ENCODE results near the gene AGPAT4. TPM values are rescaled to one million over a fixed set of nuclear protein-coding genes. Genes with fewer than 3 reads are reported as not detected.

Gene AGPAT4
- polyA plus RNA-seq, 1 donor from 2014 or later = 0.98 TPM

- H3K27ac Mint-ChIP-seq = no peak overlapping the region
- no peaks in the 10 kb centered on the region for H3K27me3 Mint-ChIP-seq
- peaks cover 26% of the 10 kb centered on the region for H3K36me3 Mint-ChIP-seq
- H3K4me3 Mint-ChIP-seq = no peak overlapping the region
- H3K9me3 Mint-ChIP-seq = peaks cover 1 to 14% (median 10%) of the 10 kb centered on the region in 3 donors
- H3K4me1 Mint-ChIP-seq = peaks cover 0 to 2% (median 0%) of the 10 kb centered on the region in 3 donors
These were observed 156.6 kb downstream of the AGPAT4 start for GRCh38 chr6:161117308-161117707.

GRCh38 chr6:161116554-161116953, 157.3 kb downstream of the AGPAT4 start:
- Mint-ChIP-seq H3K4me1 (peaks cover 0 to 2% (median 0%) of the 10 kb centered on the region in 3 donors), H3K27me3 (no peaks in the 10 kb centered on the region), H3K27ac (no peak overlapping the region), H3K9me3 (peaks cover 1 to 10% (median 9%) of the 10 kb centered on the region in 3 donors), H3K4me3 (no peak overlapping the region), H3K36me3 (peaks cover 24% of the 10 kb centered on the region)

DNA sequence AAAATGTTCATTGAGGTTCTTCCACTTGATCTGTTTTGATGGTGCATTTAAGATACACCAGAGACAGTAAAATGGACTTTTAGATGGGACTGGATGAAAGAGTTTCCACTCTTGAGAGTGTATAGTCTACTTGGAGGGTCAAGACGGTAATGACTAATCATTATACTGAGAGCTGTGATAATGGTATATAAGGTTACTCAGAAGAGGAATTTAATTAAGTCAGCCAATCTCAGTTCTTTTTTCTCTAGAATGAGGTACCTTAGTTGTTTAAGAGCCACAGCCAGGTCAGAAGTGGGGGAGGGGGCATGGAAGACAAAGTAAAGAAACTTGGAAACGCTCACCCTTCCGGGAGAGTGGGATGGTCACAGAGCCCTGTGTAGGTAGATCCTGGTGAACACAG, 158.4 kb downstream of the AGPAT4 start:
- H3K27me3 Mint-ChIP-seq = no peaks in the 10 kb centered on the region
- H3K27ac Mint-ChIP-seq = peak overlapping the region in 1 of 3 donors; percentile 32
- peaks cover 0 to 2% (median 0%) of the 10 kb centered on the region in 3 donors for H3K4me1 Mint-ChIP-seq
- H3K9me3 Mint-ChIP-seq = peaks cover 0 to 10% (median 7%) of the 10 kb centered on the region in 3 donors
- peaks cover 19% of the 10 kb centered on the region for H3K36me3 Mint-ChIP-seq
- no peak overlapping the region for H3K4me3 Mint-ChIP-seq

GRCh38 chr6:161111261-161111660, 162.6 kb downstream of the AGPAT4 start:
- Mint-ChIP-seq H3K4me3 (no peak overlapping the region), H3K4me1 (peaks cover 0 to 2% (median 0%) of the 10 kb centered on the region in 3 donors), H3K9me3 (no peaks in the 10 kb centered on the region), H3K27me3 (no peaks in the 10 kb centered on the region), H3K36me3 (peaks cover 14% of the 10 kb centered on the region), H3K27ac (no peak overlapping the region)

GRCh38 chr6:161110028-161110779, 163.7 kb downstream of the AGPAT4 start:
- H3K4me3 Mint-ChIP-seq = no peak overlapping the region
- no peaks in the 10 kb centered on the region for H3K9me3 Mint-ChIP-seq
- H3K27me3 Mint-ChIP-seq = no peaks in the 10 kb centered on the region
- peaks cover 0 to 2% (median 0%) of the 10 kb centered on the region in 3 donors for H3K4me1 Mint-ChIP-seq
- no peak overlapping the region for H3K27ac Mint-ChIP-seq
- H3K36me3 Mint-ChIP-seq = peaks cover 12% of the 10 kb centered on the region

GRCh38 chr6:161109366-161109765, 164.5 kb downstream of the AGPAT4 start:
- Mint-ChIP-seq H3K27ac (no peak overlapping the region), H3K4me3 (no peak overlapping the region), H3K4me1 (peaks cover 0 to 2% (median 0%) of the 10 kb centered on the region in 3 donors), H3K9me3 (no peaks in the 10 kb centered on the region), H3K36me3 (peaks cover 12% of the 10 kb centered on the region), H3K27me3 (no peaks in the 10 kb centered on the region)

- peak overlapping the region in 1 of 3 donors; percentile 10 for H3K27ac Mint-ChIP-seq
- H3K9me3 Mint-ChIP-seq = no peaks in the 10 kb centered on the region
- H3K4me1 Mint-ChIP-seq = peaks cover 0 to 2% (median 0%) of the 10 kb centered on the region in 3 donors
- H3K36me3 Mint-ChIP-seq = peaks cover 12% of the 10 kb centered on the region
- H3K27me3 Mint-ChIP-seq = no peaks in the 10 kb centered on the region
- no peak overlapping the region for H3K4me3 Mint-ChIP-seq
These were observed 164.9 kb downstream of the AGPAT4 start for GRCh38 chr6:161108916-161109315.

GRCh38 chr6:161107779-161108730, 165.8 kb downstream of the AGPAT4 start:
- H3K9me3 Mint-ChIP-seq = no peaks in the 10 kb centered on the region
- no peaks in the 10 kb centered on the region for H3K27me3 Mint-ChIP-seq
- no peak overlapping the region for H3K4me3 Mint-ChIP-seq
- peaks cover 0 to 2% (median 0%) of the 10 kb centered on the region in 3 donors for H3K4me1 Mint-ChIP-seq
- peaks cover 17% of the 10 kb centered on the region for H3K36me3 Mint-ChIP-seq
- H3K27ac Mint-ChIP-seq = peak overlapping the region in 1 of 3 donors; percentile 10

DNA sequence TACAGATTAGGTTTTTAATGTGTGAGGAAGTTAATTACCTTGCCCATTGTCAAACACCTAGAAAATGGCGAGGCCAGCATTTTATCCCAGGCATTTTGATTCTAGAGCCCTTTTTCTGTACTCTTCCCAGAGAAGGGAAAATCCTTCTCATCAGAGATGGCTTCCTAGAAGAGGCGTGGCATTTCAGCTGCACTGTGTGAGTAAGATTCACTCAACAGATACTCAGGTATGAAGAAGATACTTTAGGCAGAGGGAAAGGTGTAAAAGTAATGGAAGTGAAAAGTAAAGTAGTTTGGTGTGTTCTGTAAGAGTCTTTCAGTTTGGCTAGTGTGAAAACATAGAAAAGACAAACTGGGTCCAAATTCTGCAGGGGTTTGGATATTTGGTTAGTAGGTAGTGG, 168.5 kb downstream of the AGPAT4 start:
- no peaks in the 10 kb centered on the region for H3K4me1 Mint-ChIP-seq
- H3K36me3 Mint-ChIP-seq = peaks cover 22% of the 10 kb centered on the region
- no peaks in the 10 kb centered on the region for H3K9me3 Mint-ChIP-seq
- H3K27me3 Mint-ChIP-seq = no peaks in the 10 kb centered on the region
- peak overlapping the region in 1 of 3 donors; percentile 74 for H3K27ac Mint-ChIP-seq
- no peak overlapping the region for H3K4me3 Mint-ChIP-seq

- Mint-ChIP-seq H3K9me3 (no peaks in the 10 kb centered on the region), H3K27ac (no peak overlapping the region), H3K4me1 (no peaks in the 10 kb centered on the region), H3K27me3 (no peaks in the 10 kb centered on the region), H3K36me3 (peaks cover 22% of the 10 kb centered on the region), H3K4me3 (no peak overlapping the region)
These were observed 168.9 kb downstream of the AGPAT4 start for GRCh38 chr6:161104966-161105365.

- no peak overlapping the region for H3K4me3 Mint-ChIP-seq
- H3K9me3 Mint-ChIP-seq = no peaks in the 10 kb centered on the region
- no peak overlapping the region for H3K27ac Mint-ChIP-seq
- H3K36me3 Mint-ChIP-seq = peaks cover 26% of the 10 kb centered on the region
- H3K4me1 Mint-ChIP-seq = no peaks in the 10 kb centered on the region
- no peaks in the 10 kb centered on the region for H3K27me3 Mint-ChIP-seq
These were observed 170.4 kb downstream of the AGPAT4 start for GRCh38 chr6:161103475-161103874.

DNA sequence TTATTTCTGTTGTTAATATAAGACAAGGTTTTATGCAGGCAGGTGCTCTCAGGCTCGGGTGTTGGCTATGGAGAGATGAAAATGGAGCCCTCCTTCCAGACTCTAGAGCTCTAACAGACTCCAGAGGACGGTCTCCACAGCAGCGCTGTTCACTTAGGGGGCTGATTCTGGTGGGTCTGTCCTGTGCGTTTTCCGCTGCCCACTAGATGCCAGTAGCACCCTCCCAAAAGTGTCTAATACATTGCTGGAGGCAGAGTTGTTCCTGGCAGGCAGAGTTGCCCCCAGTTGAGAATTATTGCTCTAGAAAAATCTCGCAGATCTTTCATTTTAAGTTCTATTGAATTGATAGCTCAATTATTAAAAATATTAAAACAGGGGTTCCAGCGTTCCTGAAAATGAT, 172.3 kb downstream of the AGPAT4 start:
- Mint-ChIP-seq H3K36me3 (peaks cover 22% of the 10 kb centered on the region), H3K27ac (no peak overlapping the region), H3K27me3 (no peaks in the 10 kb centered on the region), H3K4me1 (no peaks in the 10 kb centered on the region), H3K9me3 (no peaks in the 10 kb centered on the region), H3K4me3 (no peak overlapping the region)

DNA sequence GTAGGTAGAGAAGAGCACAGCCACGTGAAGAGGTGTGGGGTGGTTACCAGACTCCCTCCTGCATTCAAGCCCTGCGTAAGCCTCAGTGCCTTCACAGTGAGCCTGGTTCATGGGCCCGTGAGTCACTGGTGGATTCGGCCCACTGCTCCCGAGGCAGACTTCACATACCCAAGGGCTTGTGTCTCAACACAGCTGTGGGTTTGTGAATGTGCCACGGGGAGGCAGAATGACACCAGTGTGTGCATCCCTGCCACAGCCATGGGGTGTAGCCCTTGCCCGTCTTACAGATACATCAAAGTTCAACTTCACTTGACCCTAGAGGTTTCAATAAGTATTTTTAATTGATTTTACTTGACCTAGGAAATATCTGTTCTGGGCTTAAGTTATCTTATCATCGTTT, 173.8 kb downstream of the AGPAT4 start:
- H3K36me3 Mint-ChIP-seq = peaks cover 20% of the 10 kb centered on the region
- no peak overlapping the region for H3K4me3 Mint-ChIP-seq
- H3K27ac Mint-ChIP-seq = no peak overlapping the region
- no peaks in the 10 kb centered on the region for H3K27me3 Mint-ChIP-seq
- no peaks in the 10 kb centered on the region for H3K9me3 Mint-ChIP-seq
- H3K4me1 Mint-ChIP-seq = no peaks in the 10 kb centered on the region

DNA sequence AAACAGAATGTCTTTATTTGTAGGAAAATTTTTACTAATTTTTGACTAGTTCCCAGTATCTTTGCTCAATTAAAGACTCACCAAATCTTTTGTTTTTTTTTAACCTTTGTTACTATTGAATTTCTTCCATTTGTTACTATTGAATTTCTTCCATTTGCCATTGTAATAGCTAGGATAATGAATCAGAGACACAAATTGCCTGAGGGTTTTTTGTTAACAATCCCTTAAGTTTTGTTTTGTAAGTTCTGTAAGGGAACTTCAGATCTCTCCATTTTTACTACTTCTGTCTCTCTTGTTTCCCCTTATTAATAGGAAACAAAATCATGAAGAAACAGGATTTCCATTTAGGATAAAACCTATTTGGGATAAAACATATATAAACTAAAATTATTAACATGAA, 177.9 kb downstream of the AGPAT4 start:
- Mint-ChIP-seq H3K36me3 (peaks cover 7% of the 10 kb centered on the region), H3K27me3 (no peaks in the 10 kb centered on the region), H3K27ac (no peak overlapping the region), H3K4me1 (no peaks in the 10 kb centered on the region), H3K4me3 (no peak overlapping the region), H3K9me3 (no peaks in the 10 kb centered on the region)

DNA sequence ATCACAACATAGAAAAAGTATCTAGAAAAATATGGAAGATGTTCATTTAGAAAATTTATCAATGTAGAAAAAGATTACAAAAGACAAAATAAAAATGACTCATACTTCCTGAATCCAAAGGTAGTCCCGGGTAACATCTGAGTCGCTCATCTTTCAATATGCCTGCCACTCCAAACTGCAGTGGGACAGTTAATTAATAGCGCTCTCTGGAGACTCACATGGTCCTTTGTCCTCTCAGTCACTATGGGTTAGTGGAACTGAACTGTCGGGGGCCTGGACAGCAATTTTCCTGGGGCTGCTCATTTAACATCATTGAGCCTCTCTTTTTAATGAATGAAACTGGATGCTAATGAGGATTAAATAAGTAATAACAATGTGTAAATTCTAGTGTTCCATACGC, 178.9 kb downstream of the AGPAT4 start:
- peaks cover 7% of the 10 kb centered on the region for H3K36me3 Mint-ChIP-seq
- no peak overlapping the region for H3K4me3 Mint-ChIP-seq
- no peaks in the 10 kb centered on the region for H3K4me1 Mint-ChIP-seq
- no peaks in the 10 kb centered on the region for H3K27me3 Mint-ChIP-seq
- H3K9me3 Mint-ChIP-seq = no peaks in the 10 kb centered on the region
- no peak overlapping the region for H3K27ac Mint-ChIP-seq

All from IgD-negative memory B cell (primary cell).